T follicular helper cell (primary cell): Measurements from ENCODE around the gene ARFGAP3.

Source experiments
- DNase-seq: peaks from one replicate; pipeline ENCODE4 v3.0.0-alpha.2; 2020; ENCODE audit warnings: low read depth

ARFGAP3 gene

DNA sequence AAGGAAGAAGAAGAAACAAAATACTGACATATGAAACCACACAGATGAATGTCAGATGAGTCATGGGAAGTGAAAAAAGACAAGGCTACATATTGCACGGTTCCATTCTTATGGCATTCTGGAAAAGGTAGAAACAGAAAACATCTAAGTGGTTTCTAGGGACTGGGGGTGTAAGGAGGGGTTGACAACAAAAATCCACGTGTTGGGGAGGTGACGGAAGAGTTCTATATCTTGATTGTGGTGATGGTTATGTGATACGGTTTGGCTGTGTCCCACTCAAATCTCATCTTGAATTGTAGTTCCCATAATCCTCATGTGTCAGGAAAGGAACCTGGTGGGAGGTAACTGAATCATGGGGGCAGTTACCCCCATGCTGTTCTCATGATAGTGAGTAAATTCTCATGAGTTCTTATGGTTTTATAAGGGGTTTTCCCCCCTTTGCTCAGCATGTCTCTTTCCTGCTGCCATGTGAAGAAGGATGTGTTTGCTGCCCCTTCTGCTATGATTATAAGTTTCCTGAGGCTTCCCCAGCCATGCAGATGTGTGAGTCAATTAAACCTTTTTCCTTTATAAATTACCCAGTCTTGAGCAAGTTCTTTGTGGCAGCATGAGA lies 6.4 kb upstream of the ARFGAP3 start:
- no peak for DNase-seq

- no peak for DNase-seq
These were observed 5.1 kb upstream of the ARFGAP3 start for GRCh38 chr22:42862045-42862734.

DNA sequence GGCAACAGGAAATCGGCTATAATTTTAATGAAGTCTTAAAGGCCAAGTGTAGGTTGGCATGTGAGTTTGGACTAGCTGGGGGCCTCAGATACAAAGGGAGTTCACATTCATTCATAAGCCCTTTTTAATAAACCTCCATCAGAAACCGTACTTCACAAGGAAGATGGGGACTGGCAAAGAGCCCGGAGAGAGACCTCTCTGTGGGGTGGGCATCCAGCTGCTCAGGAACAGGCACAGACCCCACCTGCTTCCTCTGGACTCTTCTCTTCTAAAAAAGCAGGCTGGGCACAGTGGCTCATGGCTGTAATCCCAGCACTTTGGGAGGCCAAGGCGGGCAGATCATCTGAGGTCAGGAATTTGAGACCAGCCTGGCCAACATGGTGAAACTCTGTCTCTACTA lies 3.9 kb upstream of the ARFGAP3 start:
- no peak for DNase-seq

DNA sequence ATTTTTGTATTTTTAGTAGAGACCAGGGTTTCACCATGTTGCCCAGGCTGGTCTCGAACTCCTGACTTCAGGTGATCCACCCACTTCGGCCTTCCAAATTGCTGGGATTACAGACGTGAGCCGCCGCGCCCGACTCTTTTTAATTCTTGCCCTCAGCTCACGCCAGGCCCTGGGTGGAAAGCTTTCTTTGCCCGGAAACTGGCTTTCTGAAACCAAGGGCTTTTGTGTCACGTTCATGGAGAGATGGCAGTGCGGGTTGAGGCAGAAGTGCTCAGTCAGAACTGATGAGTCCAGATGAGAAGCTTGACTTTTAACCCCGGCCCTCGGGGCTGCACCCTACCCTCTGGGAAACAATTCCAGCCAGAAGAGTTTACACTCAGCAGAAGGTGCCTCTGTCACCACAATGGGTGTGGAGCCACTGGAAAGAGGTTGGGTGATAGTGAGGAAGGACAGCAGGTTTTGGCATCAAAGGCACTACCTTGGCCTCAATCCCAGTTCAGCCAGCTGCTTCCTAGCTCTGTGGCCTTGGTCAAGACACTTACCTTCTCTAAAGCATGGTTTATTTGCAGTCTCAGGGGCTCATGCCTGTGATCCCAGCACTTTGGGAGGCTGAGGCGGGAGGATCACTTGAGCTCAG lies 890 bp upstream of the ARFGAP3 start:
- no peak for DNase-seq

DNA sequence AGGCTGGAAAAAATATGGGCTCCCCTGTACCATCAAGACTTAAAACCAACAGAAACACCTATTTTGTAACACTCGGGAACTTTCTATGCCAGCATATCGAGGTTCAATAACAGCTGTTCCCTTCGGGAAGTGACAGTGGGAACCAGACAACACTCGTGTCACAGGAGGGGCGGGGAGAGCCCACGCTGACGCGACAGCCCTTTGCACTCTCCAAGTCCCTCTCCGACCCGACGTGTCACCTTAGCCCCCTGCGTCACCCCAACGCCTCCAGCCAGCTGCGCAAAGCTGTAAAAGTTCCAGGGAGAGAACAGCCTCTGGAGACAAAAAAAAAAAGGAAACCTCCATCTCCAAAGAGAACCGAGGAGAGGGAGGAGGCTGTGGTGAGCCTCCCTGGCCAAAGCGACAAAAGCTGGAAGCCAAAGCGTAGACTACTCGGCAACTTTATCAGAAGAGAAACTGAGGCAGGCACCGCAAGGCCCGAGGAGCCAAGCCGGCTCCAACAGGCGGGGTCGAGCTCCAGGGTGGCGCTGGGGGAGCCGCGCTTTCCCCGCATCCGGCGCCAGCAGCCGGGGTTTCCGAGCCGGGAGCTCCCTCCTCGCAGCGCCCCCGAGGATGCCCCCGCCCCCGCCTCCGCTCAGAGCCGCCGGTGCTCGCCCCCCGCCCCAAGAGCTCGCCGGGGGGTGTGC lies 751 bp downstream of the ARFGAP3 start:
- peak; percentile 44 for DNase-seq

DNA sequence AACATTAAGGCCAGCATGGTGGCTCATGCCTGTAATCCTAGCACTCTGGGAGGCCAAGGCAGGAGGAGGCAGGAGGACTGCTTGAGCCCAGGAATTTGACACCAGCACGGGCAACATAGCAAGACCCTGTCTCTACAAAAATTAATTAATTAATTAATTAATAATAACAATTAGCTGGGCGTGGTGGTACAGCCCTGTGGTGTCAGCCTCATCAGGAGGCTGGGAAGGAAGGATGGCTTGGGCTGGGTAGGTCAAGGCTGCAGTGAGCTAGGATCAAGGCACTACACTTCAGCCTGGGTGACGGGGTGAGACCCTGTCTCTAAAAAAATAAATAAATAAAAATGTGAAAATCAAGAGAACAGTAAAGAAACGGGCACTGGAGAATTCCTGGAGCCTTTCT lies 1.4 kb downstream of the ARFGAP3 start:
- DNase-seq = no peak

DNA sequence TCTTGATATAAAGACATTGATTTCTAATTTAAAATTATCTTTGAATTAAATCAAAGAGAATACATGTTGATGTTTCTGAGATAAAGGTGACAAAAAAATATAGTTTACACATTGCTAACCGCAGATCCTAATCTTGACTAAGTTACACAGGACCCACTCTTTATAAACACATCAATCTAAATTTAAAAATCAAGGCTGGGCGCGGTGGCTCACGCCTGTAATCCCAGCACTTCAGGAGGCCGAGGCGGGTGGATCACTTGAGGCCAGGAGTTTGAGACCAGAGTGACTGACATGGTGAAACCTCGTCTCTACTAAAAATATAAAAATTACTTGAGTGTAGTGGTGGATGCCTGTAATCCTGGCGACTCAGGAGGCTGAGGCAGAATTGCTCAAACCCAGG lies 1.9 kb downstream of the ARFGAP3 start:
- DNase-seq = no peak

DNA sequence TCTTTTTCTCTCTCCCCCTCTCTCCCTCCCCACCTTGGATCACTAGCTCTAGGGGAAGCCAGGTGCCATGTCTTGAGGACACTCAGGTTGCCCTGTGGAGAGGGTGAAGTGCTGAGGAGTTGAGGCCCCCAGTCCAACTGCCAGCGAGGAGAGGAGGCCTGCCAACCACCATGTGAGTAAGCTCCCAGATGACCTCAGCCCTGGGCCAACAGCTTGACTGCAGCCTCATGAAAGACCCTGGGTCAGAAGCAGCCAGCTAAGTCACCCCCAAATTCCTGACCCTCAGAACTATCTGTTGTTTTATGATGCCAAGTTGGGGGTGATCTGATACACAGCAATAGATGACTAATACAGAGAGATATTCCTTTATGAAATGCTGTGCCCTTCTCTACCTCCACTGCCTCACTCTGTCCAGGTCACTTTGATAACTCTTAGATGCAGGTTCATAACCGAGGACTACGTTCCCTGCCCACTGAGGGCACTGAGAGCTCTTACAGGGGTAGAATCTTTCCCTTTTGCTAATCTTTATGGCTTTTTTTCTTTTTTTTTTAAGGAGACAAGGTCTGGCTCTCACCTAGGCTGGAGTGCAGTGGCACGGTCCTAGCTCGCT lies 8.0 kb downstream of the ARFGAP3 start:
- DNase-seq = no peak

DNA sequence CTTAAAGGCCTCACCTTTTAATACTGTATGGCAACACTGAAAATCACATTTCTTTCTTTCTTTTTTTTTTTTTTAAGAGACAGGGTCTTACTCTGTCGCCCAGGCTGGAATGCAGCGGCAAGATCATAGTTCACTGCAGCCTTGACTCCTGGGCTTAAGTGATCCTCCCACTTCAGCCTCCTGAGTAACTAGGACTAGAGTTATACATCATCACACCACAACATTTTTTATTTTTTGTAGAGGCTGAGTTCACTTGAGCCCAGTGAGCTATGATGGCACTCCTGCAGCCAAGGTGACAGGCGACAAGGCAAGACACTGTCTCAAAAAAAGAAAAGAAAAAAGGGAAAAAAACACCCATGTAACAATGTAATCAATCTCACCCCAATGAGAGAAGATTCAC lies 10.0 kb downstream of the ARFGAP3 start:
- DNase-seq = no peak

DNA sequence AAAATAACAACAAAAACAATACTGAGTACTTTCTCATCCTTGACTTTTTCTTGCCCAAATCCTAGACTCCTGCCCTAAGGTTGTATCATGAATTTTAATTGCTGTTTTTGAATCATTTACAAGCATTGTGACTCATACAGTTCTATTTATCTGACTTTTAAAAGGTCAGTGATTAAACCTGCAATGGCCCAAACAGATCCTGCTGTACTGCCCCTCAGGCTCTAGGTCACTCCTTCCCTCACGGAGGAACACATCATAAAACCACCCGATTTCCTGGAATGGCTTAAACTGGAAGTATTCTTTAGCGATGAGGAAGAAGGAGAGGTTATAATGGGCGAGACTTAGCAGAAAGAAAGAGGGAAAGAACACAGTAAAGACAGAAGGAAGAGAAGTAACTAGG lies 12.3 kb downstream of the ARFGAP3 start:
- no peak for DNase-seq

GRCh38 chr22:42842658-42843370 lies 14.3 kb downstream of the ARFGAP3 start:
- DNase-seq = no peak

DNA sequence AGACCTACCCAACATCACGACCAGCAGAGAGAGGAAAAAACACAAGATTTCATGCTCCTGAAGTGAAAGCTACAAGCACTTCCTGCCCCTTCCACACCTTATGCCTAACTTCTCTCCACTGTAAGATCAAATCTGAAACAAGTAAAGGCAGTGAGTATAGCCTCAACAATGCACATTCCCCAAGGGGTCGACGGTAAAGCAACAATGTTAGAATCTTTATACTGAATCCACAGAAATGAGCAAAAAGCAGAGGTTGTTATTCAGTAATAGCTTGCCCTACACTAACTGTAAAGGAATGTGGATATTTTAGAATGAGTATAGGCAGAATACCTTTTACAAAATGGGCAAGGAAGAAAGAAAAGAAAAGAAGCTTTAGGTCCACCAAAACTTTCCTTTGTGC lies 15.6 kb downstream of the ARFGAP3 start:
- DNase-seq = no peak

DNA sequence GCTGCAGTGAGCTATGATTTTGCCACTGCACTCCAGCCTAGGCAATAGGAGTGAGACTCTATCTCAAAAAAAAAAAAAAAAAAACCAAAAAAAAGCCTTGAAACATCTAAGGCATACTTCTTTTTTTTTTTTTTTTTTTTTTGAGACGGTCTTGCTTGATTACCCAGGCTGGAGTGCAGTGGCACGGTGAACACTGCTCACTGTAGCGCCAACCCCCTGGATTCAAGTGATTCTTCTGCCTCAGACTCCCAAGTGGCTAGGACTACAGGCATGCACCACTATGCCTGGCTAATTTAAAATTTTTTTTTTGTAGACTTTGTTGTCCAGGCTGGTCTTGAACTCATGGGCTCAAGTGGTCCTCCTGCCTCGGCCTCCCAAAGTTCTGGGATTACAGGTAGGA lies 19.5 kb downstream of the ARFGAP3 start:
- DNase-seq = no peak

- no peak for DNase-seq
These were observed 21.0 kb downstream of the ARFGAP3 start for GRCh38 chr22:42836026-42836425.

- no peak for DNase-seq
These were observed 22.7 kb downstream of the ARFGAP3 start for GRCh38 chr22:42834177-42834949.

- DNase-seq = no peak
These were observed 24.0 kb downstream of the ARFGAP3 start for GRCh38 chr22:42833104-42833503.

DNA sequence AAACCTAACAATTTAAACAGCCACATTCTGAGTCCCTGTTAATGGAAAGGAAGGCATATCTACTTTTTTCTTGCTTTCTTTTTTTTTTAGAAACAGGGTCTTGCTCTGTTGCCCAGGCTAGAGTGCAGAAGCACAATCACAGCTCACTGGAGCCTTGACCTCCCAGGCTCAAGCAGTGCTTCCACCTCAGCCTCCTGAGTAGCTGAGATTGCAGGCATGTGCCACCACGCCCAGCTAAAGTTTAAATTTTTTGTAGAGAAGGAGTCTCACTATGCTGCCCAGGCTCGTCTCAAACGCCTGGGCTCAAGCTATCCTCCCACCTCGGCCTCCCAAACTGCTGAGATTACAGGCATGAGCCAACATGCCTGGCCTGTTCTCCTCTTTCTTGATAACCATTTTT lies 25.4 kb downstream of the ARFGAP3 start:
- DNase-seq = no peak

DNA sequence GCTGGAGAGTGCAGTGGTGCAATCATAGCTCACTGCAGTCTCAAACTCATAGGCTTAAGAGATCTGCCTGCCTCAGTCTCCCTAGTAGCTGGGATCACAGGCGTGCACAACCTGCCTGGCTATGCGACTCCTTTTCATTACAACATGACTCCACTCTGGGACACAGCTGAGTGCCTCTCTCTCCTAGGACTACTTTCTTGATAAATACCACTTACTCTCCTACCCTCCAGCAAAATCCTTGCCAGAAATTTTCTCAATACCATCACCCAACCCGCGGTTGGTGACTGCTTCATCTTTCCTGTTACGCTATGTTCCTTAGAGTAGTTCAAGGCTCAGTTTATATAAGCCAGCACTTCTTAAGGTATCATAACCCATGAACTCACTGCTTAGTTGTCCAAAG lies 26.9 kb downstream of the ARFGAP3 start:
- DNase-seq = no peak

- DNase-seq = no peak
These were observed 27.8 kb downstream of the ARFGAP3 start for GRCh38 chr22:42829302-42829701.

- DNase-seq = no peak
These were observed 31.3 kb downstream of the ARFGAP3 start for GRCh38 chr22:42825796-42826195.

- no peak for DNase-seq
These were observed 35.7 kb downstream of the ARFGAP3 start for GRCh38 chr22:42821386-42821785.
